ENCODE results near the gene CCNL1.
A peak's percentile ranks its signal among the peaks of the same experiment; 100 is the strongest.
"Not testable (repeated sequence)": the region's sequence is repeated elsewhere in the genome, so short reads cannot be mapped to it uniquely, and the experiment has no call there.

CCNL1 gene

DNA sequence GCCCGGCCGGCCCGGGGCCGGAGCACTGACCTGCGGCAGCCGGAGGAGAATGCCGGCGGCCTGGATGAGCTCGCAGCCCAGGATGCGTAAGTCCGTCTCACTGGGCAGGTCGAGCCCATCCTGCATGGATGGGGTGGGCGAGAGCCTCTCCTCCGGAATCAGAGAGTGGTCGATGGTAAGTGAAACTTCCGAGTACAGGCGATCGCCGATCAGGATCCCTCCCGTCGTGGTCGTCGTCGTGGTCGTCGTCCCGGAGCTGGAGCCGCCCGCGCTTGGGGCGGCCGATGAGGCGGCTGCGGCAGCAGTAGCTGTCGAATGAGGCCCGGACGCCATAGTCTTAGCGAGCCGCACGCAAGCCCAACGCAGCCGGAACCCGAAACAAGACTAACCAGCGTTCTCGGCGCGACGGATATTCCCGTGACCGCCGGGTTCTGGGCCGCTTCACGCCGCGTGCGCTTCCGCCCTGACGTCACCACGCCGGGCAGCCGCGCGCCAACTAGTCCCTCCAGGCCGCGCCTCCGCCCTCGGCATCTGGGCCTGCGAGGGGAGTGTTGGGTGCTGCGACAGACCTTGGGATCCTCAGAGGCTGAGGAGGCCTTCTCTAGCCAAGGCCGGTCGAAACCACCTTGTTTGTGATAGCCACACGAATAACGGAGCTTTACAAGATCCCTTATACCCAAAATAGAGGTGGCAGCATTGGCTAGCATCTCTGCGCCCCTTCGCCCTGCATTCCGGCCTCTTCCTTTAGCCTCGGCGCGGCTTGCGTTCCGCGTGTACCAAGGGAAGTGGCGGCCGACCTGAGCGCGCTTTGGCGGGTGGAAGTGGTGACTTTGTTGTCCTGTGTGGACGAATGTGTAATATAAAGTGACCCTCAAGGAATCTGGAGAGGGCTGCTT is at the start of gene CCNL1:
CCNL1 (minus strand) TSS at position 386 of the 896 bp plus-strand sequence; CDS start at position 333, 53 bp downstream.
- DNase-seq (ENCODE audit: low read depth), result peak; percentile 94

- no peak for DNase-seq (ENCODE audit: low read depth)
Measured at GRCh38 chr3:157204880-157205279, 44.9 kb upstream of the CCNL1 start.

GRCh38 chr3:157204431-157204830 is 44.5 kb upstream of the CCNL1 start:
- no peak for DNase-seq (ENCODE audit: low read depth)

GRCh38 chr3:157201648-157202278 is 41.8 kb upstream of the CCNL1 start:
- DNase-seq (ENCODE audit: low read depth), result no peak

GRCh38 chr3:157199841-157200240 is 39.9 kb upstream of the CCNL1 start:
- no peak for DNase-seq (ENCODE audit: low read depth)

DNA sequence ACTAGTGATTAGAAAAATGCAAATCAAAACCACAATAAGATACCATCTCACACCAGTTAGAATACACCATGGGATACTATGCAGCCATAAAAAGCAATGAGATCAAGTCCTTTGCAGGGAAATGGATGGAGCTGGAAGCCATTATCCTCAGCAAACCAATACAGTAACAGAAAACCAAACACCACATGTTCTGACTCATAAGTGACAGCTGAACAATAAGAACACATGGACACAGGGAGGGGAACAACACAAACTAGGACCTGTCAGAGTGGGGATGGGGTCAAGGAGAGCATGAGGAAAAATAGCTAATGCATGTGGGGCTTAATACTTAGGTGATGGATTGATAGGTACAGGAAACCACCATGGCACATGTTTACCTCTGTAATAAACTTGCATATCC is 36.0 kb upstream of the CCNL1 start:
- DNase-seq (ENCODE audit: low read depth), result no peak

- not testable (repeated sequence) for DNase-seq (ENCODE audit: low read depth)
Measured at GRCh38 chr3:157191149-157191548, 31.2 kb upstream of the CCNL1 start.

GRCh38 chr3:157190380-157190872 is 30.5 kb upstream of the CCNL1 start:
- DNase-seq (ENCODE audit: low read depth), result no peak

GRCh38 chr3:157188391-157188790 is 28.4 kb upstream of the CCNL1 start:
- no peak for DNase-seq (ENCODE audit: low read depth)

DNA sequence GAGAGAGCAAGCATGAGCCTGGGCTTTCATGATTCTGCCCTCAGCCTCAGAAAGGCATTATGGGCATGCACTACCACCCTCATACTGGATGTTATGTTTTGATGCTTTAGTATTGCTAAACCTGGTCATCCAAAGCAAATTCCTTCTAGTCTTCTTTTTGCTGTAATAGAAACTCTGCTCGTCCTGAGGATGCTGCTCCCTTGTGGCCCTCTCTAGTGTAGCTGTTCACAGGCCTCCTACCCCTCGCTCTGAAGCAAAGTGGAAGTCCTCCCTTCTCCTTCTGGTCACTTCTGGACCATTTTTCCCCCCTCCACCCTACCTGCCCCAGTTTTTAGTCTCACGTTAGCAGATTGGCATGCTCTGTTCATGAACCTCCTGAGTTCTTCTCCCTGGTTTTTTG is 22.9 kb upstream of the CCNL1 start:
- DNase-seq (ENCODE audit: low read depth), result no peak

- no peak for DNase-seq (ENCODE audit: low read depth)
Measured at GRCh38 chr3:157180262-157180661, 20.3 kb upstream of the CCNL1 start.

DNA sequence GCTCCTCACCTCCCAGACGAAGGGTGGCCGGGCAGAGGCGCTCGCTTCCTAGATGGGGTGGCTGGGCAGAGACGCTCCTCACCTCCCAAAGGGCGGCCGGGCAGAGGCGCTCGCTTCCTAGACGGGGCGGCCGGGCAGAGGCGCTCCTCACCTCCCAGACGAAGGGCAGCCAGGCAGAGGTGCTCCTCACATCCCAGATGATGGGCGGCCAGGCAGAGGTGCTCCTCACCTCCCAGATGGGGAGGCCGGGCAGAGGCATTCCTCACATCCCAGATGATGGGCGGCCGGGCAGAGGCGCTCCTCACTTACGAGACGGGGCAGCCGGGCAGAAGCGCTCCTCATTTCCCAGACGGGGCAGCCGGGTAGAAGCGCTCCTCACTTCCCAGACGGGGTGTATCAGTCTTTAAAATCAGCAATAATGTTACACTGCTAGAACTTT is 19.4 kb upstream of the CCNL1 start:
- DNase-seq (ENCODE audit: low read depth), result no peak

GRCh38 chr3:157178503-157179364 is 18.8 kb upstream of the CCNL1 start:
- DNase-seq (ENCODE audit: low read depth), result not testable (repeated sequence)

- DNase-seq (ENCODE audit: low read depth), result not testable (repeated sequence)
Measured at GRCh38 chr3:157177801-157178453, 18.0 kb upstream of the CCNL1 start.

DNA sequence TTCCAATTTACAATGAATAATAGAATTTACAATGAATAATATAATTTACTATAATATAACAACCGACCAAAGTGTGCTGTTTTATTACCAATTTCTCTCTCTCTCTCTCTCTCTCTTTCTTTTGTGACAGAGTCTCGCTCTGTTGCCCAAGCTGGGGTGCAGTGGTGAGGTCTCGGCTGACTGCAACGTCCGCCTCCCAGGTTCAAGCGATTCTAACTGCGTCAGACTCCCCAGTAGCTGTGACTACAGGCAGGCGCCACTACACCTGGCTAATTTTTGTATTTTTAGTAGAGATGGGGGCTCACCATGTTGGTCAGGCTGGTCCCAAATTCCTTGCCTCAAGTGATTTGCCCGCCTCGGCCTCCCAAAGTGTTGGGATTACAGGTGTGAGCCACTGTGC is 17.0 kb upstream of the CCNL1 start:
- DNase-seq (ENCODE audit: low read depth), result no peak

DNA sequence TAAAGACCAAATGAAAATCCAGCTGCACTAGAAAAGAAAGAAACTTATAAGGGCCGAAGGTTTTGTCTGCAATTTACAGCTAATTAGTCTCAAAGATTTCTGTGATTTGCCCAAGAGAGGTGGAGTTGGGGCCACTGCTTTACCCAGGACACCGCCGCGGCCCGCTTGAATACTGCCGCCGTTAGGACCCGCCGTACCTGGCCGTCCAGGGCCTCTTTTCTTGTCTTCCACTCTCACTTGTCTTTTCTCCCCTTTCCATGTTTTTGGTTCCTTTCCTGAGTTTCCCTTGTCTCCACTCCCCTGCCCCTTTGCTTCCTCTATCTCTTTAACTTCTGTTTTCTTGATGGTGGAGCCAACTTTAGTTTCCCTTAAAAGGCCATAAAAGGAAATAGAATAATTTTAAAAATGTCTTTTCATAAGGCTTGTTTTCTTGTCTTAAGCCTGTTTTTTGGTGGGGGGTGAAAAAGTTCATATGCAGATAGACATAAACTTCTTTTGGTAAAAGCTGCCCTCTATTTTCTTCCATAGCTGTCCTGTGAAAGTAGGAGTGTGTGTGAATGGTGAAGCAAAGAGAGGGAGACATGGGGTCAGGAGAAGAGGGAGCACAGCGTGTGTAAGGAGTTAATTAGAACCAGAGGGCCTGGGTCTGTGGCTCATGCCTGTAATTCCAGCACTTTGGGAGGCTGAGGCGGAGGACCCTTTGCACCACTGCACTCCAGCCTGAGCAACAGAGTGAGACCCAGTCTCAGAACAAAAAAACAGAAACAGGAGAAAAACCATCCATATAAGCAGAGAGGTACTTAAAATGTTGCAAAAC is 16.0 kb upstream of the CCNL1 start:
- no peak for DNase-seq (ENCODE audit: low read depth)

GRCh38 chr3:157174649-157175498 is 14.9 kb upstream of the CCNL1 start:
- DNase-seq (ENCODE audit: low read depth), result peak; percentile 97

DNA sequence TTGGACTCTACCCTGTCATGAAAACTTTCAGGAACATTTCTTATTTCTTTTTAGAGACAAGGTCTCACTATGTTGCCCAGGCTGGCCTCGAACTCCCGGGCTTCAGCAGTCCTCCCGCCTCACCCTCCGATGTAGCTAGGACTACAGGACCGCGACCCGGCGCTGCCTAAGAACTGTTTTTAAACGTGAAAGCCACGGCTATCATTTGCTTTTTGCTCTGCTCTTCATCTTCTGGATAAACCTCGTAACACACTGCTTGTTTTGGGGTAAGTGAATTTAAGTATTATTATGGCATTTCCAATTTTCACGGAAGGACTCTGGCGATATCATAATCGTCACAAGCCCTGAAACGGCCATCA is 14.3 kb upstream of the CCNL1 start:
- no peak for DNase-seq (ENCODE audit: low read depth)

DNA sequence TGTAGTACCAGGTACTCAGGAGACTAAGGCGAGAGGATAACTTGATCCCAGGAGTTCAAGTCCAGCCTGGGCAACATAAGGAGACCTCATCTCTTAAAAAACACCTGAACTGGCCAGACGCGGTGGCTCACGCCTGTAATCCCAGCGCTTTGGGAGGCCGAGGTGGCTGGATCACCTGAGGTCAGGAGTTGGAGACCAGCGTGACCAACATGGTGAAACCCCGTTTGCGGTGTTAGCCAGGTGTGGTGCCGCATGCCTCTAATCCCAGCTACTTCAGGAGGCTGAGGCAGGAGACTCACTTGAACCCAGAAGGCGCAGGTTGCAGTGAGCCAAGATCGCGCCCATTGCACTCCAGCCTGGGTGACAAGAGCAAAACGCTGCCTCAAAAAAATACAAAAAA is 13.4 kb upstream of the CCNL1 start:
- not testable (repeated sequence) for DNase-seq (ENCODE audit: low read depth)

DNA sequence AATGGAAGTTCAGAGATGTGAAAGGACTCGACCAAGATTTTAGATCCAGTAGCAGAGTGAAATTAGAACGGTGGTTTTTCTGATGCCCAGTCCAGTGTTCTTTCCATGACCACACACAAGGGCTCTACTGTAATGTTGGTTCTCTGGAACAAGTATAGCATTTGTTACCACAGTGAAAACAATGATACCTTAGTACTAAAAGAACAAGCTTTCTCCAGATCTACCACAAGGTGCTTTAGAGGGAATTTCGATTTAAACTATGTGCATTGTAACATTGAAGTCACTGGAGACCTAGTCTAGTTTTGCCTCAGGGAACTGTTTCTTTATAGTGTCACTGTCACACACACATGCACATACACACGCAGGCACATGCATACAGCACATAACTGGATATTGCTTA is 12.8 kb upstream of the CCNL1 start:
- no peak for DNase-seq (ENCODE audit: low read depth)

All from activated T-helper 1 cell treated with Interleukin-2 at 50 U/mL for 16 hours (primary cell).